Suprapubic skin (tissue), 4 donors: Measurements from ENCODE around the gene DCAKD.

Experiments
- CTCF ChIP-seq, 2 donors: fragments of 200-600 bp in 1 of 2; fragments of 450-650 bp in 1 of 2; sonication (generic) in 1 of 2; IDR thresholded peaks; one replicate each; pipeline ENCODE4 v1.5.1; 2016 to 2019; ENCODE audit warnings: antibody characterized with exemption in 2 of 2, mild to moderate bottlenecking in 1 of 2, moderate library complexity in 1 of 2
- EP300 ChIP-seq: sonication (generic); formaldehyde crosslinking; IDR thresholded peaks from one replicate; pipeline ENCODE4 v1.6.1; 2017; ENCODE audit warnings: antibody characterized with exemption
- POLR2A ChIP-seq, 2 donors: fragments of 450-650 bp; IDR thresholded peaks; one replicate each; pipeline ENCODE4 v1.6.1; 2017; ENCODE audit warnings: antibody characterized with exemption in 2 of 2, mild to moderate bottlenecking in 2 of 2, moderate library complexity in 2 of 2
- POLR2AphosphoS5 ChIP-seq, 3 donors: sonication (generic); formaldehyde crosslinking; IDR thresholded peaks; one replicate each; pipeline ENCODE4 v1.6.1; 2017; ENCODE audit warnings: antibody characterized with exemption in 3 of 3

GRCh38 chr17:45050481-45051059, 862 bp downstream of the DCAKD start:
- TF ChIP-seq POLR2AphosphoS5 (IDR thresholded peaks at IDR 0.05) (no peak), CTCF (IDR thresholded peaks at IDR 0.05) (no peak), POLR2A (IDR thresholded peaks at IDR 0.05) (no peak), EP300 (no peak)
